Mammary epithelial cell (primary cell): Measurements from ENCODE around the gene IRF2.

ENCODE experiments used
- CTCF ChIP-seq, 2 donors: IDR thresholded peaks in 1 of 2; conservative IDR thresholded peaks in 1 of 2; 2 replicates each; pipeline ENCODE4 v1.5.1; 2011 to 2012; ENCODE audit warnings: inconsistent platforms in 2 of 2, low read length in 2 of 2, mild to moderate bottlenecking in 2 of 2, control low read depth in 1 of 2, low read depth in 1 of 2; ENCODE audit not compliant: insufficient read depth in 1 of 2; ENCODE audit errors: extremely low read depth in 1 of 2
- EZH2 ChIP-seq: IDR thresholded peaks from 2 replicates; pipeline ENCODE4 v1.6.1; 2012; ENCODE audit warnings: low read length, inconsistent platforms, borderline replicate concordance

- TF ChIP-seq CTCF (conservative IDR thresholded peaks at IDR 0.05 in 1 of 2, IDR thresholded peaks at IDR 0.05 in 1 of 2; ENCODE audit: extremely low read depth in 1 of 2, insufficient read depth in 1 of 2, low read depth in 1 of 2, low read length in 2 of 2), result no peak
- TF ChIP-seq EZH2, result no peak
These were observed 2.3 kb upstream of the IRF2 start for GRCh38 chr4:184476695-184477094.
